TTC549 (cell line): ENCODE measurements around the gene GNG13.
"Not testable (repeated sequence)": the region's sequence is repeated elsewhere in the genome, so short reads cannot be mapped to it uniquely, and the experiment has no call there.

Source experiments
- FAIRE-seq: peaks from 2 replicates; lab custom pipeline; 2012; peaks lifted over from hg19 to GRCh38; lab: Jason Lieb, UNC

The GNG13 gene

DNA sequence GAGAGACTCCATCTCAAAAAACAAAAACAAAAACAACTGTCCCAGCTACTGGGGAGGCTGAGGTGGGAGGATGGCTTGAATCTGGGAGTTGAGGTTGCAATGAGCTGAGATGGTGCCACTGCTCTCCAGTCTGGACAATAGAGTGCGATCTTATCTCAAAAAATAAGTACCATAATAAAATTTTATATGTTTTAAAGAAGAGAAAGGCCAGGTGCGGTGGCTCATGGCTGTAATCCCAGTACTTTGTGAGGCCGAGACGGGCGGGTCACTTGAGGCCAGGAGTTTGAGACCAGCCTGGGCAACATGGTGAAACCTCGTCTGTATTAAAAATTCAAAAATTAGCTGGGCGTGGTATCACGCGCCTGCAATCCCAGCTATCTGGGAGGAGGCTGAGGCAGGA lies 23.7 kb downstream of the GNG13 start:
- FAIRE-seq: no peak

- FAIRE-seq: not testable (repeated sequence)
These were observed 24.2 kb downstream of the GNG13 start for GRCh38 chr16:776298-776697.

GRCh38 chr16:775236-775796 lies 25.2 kb downstream of the GNG13 start:
- no peak for FAIRE-seq

DNA sequence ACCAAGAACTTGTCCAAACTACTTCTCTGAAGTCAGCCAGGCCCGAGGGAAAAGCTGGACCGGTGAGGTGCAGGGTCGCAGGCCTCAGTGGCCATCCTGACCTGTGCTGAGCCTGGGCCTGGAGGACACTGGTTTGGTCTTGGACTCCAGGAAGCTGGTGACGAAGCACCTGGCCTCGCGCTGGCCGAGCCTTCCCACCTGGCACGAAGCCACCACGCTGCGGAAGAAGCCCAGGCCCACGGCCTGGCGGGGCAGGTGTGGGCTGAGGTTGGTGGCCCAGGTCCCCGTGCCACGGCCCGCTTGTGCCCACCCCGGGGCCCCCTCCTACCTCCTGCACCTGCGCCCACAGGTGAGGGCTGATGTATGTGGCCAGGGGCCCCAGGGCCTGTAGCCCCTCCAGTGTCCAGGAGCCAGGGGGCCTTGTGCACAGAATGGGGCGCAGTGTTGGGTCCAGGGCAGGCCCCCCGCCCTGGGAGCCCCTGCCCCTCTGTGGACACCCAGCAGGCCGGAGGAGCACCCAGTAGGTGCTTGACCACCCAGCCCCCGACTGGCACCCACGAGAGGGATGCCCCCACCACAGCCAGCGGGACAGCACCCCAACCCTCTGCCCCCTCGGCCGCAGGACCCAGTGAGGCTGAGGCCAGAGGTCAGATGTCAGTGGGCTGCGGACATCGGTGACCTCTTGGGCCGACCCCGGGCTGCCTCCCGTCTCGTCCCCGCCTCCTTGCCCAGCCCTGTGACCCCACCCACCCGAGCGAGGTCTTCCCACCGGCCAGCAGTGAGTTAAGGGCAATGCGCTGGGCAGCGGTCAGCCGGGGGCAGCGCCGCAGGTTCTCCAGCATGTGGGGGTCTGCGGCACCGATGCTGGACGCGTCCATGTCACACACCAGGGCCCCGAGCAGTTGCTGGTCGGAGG lies 26.2 kb downstream of the GNG13 start:
- no peak for FAIRE-seq

DNA sequence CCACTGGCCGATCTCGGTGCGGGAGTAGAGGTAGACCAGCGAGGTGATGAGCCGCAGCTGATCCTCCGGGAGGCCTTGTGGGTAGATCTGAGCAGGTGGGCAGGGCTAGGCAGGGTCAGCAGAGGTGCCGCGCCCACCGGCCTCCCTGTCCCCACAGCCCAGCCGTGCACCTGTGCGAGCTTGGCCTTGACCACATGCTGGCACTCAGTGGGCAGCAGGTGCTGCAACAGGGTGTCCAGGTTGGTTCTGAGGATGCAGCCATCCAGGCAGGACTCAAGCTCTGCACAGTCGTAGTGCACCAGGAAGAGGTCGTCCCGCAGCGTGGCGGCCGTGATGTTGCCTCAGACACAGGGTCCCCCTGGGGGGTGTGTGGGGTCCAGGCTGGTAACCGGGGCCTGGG lies 27.6 kb downstream of the GNG13 start:
- no peak for FAIRE-seq

- FAIRE-seq: no peak
These were observed 30.1 kb downstream of the GNG13 start for GRCh38 chr16:770411-770810.

DNA sequence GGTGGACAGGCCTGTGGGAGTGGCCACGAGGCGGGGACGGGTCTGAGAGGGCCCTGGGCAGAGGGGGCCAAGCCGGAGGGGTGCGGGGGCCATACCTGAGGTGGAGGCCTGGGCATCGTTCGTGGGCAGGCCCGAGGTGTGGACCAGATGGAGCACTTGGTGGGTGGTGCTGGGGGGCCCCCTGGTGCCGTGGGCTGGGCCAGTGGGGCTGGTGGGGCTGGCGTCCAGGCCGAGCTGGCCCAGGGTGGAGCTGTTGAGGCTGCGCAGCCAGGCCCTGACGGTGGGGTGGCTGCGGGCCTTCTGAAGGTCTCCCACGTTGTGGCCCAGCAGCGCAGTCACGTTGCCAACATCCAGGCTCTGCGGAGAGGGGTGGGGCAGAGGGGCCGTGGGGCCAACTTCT lies 30.6 kb downstream of the GNG13 start:
- no peak for FAIRE-seq

- FAIRE-seq: no peak
These were observed 31.2 kb downstream of the GNG13 start for GRCh38 chr16:769184-769784.

DNA sequence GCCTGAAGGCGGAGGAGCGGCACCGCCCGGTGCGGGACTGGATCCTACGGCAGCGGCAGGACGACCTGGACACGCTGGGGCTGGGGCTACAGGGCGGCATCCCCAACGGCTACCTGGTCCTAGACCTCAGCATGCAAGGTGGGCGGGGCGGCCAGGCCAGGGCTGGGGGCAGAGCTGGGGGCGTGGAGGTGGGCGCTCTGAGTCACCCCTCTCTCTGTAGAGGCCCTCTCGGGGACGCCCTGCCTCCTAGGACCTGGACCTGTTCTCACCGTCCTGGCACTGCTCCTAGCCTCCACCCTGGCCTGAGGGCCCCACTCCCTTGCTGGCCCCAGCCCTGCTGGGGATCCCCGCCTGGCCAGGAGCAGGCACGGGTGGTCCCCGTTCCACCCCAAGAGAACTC lies 32.1 kb downstream of the GNG13 start:
- FAIRE-seq: no peak

DNA sequence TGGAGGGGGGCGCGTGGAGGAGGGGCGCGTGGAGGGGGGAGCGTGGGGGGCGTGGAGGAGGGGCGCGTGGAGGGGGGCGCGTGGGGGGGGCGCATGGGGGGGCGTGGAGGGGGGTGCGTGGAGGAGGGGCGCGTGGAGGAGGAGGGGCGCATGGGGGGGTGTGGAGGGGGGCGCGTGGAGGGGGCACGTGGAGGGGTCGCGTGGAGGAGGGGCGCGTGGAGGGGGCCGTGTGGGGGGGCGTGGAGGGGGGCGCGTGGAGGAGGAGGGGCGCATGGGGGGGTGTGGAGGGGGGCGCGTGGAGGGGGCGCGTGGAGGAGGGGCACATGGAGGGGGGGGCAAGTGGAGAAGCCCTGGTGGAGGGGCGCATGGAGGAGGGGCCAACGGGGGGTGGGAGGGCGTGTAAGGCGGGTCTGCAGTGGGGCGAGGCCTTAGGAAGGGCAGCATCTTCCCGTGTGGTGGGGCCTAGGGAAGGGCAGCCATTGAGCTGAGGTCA lies 32.7 kb downstream of the GNG13 start:
- no peak for FAIRE-seq

DNA sequence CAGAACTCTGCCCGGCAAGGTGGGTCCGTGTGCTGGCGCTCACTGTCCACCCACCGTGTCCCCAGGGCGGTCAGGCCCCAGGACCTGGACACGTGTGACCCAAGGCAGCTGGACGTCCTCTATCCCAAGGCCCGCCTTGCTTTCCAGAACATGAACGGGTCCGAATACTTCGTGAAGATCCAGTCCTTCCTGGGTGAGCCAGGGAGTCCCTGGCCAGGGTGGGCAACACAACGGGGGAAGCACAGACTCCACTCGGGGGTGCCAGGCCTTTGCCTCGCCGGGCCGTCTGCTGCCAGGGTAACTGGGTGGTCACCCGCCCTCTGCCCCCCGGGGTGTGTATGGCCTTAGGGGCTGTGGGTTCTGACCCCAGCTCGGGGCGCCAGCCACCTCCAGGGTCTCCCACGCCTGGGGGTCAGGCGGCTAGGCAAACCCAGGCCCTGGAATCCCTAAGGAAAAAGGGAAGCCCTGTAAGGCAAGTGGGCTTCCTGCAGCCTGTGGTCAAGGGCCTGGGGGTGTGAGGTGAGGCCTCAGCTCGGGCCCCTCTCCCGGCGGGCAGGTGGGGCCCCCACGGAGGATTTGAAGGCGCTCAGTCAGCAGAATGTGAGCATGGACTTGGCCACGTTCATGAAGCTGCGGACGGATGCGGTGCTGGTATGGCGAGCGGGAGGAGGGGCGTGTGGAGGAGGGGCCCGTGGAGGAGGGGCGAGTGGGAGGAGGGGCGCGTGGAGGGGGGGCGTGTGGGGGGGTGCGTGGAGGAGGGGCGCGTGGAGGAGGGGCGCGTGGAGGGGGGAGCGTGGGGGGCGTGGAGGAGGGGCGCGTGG lies 33.5 kb downstream of the GNG13 start:
- no peak for FAIRE-seq

GRCh38 chr16:766008-766819 lies 34.3 kb downstream of the GNG13 start:
- FAIRE-seq: no peak

GRCh38 chr16:765488-765865 lies 35.1 kb downstream of the GNG13 start:
- no peak for FAIRE-seq

DNA sequence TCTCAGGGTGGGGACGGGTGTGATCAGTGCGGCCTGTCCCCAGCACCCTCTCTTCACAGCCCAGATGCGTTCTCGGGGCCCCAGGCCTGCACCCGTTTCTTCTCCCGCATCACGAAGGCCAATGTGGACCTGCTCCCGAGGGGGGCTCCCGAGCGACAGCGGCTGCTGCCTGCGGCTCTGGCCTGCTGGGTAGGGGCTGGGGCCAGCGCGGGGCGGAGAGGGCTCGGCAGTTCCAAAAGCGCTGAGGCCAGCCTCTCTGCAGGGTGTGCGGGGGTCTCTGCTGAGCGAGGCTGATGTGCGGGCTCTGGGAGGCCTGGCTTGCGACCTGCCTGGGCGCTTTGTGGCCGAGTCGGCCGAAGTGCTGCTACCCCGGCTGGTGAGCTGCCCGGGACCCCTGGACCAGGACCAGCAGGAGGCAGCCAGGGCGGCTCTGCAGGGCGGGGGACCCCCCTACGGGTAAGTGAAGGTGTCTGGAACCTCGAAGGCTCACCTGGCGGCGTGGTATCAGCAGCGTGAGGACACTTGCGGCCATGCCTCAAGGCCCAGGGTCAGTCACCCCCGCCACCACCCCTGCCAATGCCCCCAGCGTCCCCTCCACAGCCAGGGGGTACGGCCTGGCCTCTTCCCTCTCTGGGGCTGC lies 35.6 kb downstream of the GNG13 start:
- FAIRE-seq: no peak

- no peak for FAIRE-seq
These were observed 36.3 kb downstream of the GNG13 start for GRCh38 chr16:764184-764750.

DNA sequence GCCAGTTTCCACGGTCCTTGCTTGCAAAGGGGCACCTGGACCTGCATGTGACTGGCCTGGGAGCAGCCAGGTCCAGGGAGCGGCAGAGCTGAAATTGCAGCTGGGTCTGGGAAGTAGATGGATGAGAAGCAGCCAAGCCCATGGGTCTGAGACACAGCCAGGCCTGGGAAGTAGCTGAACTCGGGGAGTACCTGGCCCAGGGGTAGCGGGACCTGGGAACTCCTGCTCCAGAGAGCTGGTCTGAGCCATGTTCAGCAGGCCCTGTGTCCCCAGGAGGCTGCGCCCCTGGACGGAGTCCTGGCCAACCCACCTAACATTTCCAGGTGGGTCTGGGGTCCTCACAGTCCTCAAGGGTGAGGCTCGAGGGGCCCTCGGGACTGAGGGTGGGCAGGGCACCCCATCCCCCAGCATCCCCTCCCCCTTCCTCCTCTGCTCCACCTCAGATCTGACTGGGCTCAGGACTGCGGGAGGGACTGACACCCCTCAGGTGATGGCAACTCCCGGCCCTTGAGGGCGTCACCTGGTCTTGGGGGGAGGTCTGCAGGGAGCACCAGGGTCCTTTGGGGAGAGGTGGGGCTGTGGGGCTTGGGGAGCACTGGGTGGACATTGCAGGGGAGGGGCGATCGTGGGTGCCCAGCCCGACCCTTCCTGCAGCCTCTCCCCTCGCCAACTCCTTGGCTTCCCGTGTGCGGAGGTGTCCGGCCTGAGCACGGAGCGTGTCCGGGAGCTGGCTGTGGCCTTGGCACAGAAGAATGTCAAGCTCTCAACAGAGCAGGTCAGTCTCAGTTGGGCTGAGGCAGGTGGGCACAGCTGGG lies 37.0 kb downstream of the GNG13 start:
- no peak for FAIRE-seq

GRCh38 chr16:762595-763268 lies 37.8 kb downstream of the GNG13 start:
- FAIRE-seq: no peak

DNA sequence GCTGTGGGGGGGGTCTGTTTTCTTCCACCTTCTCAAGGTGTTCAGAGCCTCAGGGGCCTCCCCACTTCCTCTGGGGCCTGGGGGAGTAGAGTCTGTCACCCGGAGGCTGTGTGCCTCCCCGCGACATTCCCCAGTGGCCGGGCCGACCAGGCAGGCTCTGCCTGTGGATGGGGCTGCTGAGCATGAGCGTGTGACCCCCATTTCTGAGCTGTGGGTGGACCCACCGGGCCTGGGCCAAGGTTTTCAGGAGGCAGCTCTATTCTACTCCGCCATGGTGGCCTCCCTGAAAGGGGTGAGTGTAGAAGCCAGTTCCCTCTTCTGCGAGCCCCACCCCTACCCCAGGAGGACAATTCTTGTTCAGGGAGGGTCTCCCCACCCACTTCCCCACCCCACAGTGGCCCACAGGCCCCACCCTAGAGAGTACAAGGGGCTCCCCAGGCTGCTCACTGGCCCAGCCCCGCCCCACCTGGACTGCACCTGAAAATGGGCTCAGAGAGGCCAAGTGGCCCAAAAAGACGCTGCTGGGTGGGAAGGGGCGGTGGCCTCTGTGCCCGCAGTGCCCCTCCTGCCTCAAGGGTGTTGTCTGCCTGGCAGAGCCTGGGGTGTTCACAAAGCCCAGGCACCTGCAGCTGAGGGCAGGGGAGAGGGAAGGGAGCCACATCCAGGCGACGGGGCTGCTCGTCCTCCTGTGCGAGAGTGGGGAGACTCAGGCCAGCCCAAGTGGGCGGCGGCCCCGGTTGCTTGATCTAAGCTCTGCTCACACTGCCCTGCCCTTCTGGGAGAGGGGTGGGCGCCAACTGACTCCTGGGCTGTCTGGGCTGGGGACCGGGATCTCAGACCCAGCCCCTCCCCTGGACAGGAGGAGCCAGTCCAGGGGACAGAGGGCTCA lies 38.7 kb downstream of the GNG13 start:
- no peak for FAIRE-seq
